ENCODE data around the gene CAB39. TPM values are rescaled to one million over a fixed set of nuclear protein-coding genes. Genes with fewer than 3 reads are reported as not detected.
"Not testable (repeated sequence)": the region's sequence is repeated elsewhere in the genome, so short reads cannot be mapped to it uniquely, and the experiment has no call there.

The CAB39 gene
- total RNA-seq, 4 donors from 2014 or later = 73.6 to 105 (median 83.9) TPM

- peaks cover 37 to 82% (median 65%) of the 10 kb centered on the region in 4 donors for H3K4me1 ChIP-seq
- peaks cover 0 to 22% (median 4%) of the 10 kb centered on the region in 4 donors for H3K36me3 ChIP-seq
- no peak for DNase-seq (ENCODE audit: extremely low spot score)
- intact Hi-C loops (cut with DNase I) = no loop called here
- H3K4me3 ChIP-seq = no peak overlapping the region
- no peak overlapping the region for H3K27ac ChIP-seq (replicated peaks in 1 of 4)
- TF ChIP-seq CTCF (IDR thresholded peaks at IDR 0.05) = no peak
- no peak for TF ChIP-seq POLR2A (IDR thresholded peaks at IDR 0.05; ENCODE audit: low read depth)
- no peak for TF ChIP-seq POLR2AphosphoS5 (IDR thresholded peaks at IDR 0.05)
- TF ChIP-seq EP300 (IDR thresholded peaks at IDR 0.05) = no peak
- WGBS = 79% methylated on average over 4 of the region's 4 CpGs
- no peaks in the 10 kb centered on the region for H3K9me3 ChIP-seq
- no peaks in the 10 kb centered on the region for H3K27me3 ChIP-seq
Observed at GRCh38 chr2:230722207-230722885, 9.7 kb downstream of the CAB39 start.

- DNase-seq (ENCODE audit: extremely low spot score) = peak; percentile 64
- Histone ChIP-seq H3K27me3 (no peaks in the 10 kb centered on the region), H3K36me3 (peaks cover 0 to 22% (median 4%) of the 10 kb centered on the region in 4 donors), H3K4me1 (peaks cover 29 to 73% (median 56%) of the 10 kb centered on the region in 4 donors), H3K4me3 (no peak overlapping the region), H3K9me3 (no peaks in the 10 kb centered on the region), H3K27ac (replicated peaks in 1 of 4) (peak overlapping the region in 1 of 4 donors; percentile 30)
- 46% methylated on average over 2 of the region's 2 CpGs for WGBS
- intact Hi-C loops (cut with DNase I) = no loop called here
- TF ChIP-seq POLR2A (IDR thresholded peaks at IDR 0.05; ENCODE audit: low read depth) = no peak
- TF ChIP-seq EP300 (IDR thresholded peaks at IDR 0.05) = no peak
- TF ChIP-seq POLR2AphosphoS5 (IDR thresholded peaks at IDR 0.05) = no peak
- no peak for TF ChIP-seq CTCF (IDR thresholded peaks at IDR 0.05)
Observed at GRCh38 chr2:230723363-230723762, 10.7 kb downstream of the CAB39 start.

- intact Hi-C loops (cut with DNase I); H3K4me3 ChIP-seq; H3K27ac ChIP-seq (replicated peaks in 1 of 4); H3K9me3 ChIP-seq; H3K27me3 ChIP-seq: not testable (repeated sequence)
- 92% methylated on average over 14 of the region's 14 CpGs for WGBS
- Histone ChIP-seq H3K4me1 (peaks cover 15 to 66% (median 44%) of the 10 kb centered on the region in 4 donors), H3K36me3 (peaks cover 0 to 22% (median 4%) of the 10 kb centered on the region in 4 donors)
- DNase-seq (ENCODE audit: extremely low spot score) = peak; percentile 91
Observed at GRCh38 chr2:230724957-230725356, 12.3 kb downstream of the CAB39 start.

GRCh38 chr2:230731512-230731911 is 18.9 kb downstream of the CAB39 start:
- DNase-seq (ENCODE audit: extremely low spot score) = no peak
- Histone ChIP-seq H3K4me1 (peaks cover 24 to 75% (median 58%) of the 10 kb centered on the region in 4 donors), H3K9me3 (no peaks in the 10 kb centered on the region), H3K4me3 (no peak overlapping the region), H3K36me3 (no peaks in the 10 kb centered on the region), H3K27me3 (no peaks in the 10 kb centered on the region), H3K27ac (replicated peaks in 1 of 4) (no peak overlapping the region)
- intact Hi-C loops (cut with DNase I) = no loop called here
- WGBS = 87% methylated on average over 6 of the region's 6 CpGs
- TF ChIP-seq POLR2AphosphoS5 (IDR thresholded peaks at IDR 0.05) = no peak
- no peak for TF ChIP-seq POLR2A (IDR thresholded peaks at IDR 0.05; ENCODE audit: low read depth)
- no peak for TF ChIP-seq CTCF (IDR thresholded peaks at IDR 0.05)
- no peak for TF ChIP-seq EP300 (IDR thresholded peaks at IDR 0.05)

- no peak for DNase-seq (ENCODE audit: extremely low spot score)
- Histone ChIP-seq H3K4me3 (no peak overlapping the region), H3K27ac (replicated peaks in 1 of 4) (no peak overlapping the region), H3K27me3 (no peaks in the 10 kb centered on the region), H3K36me3 (no peaks in the 10 kb centered on the region), H3K9me3 (no peaks in the 10 kb centered on the region), H3K4me1 (peaks cover 33 to 85% (median 70%) of the 10 kb centered on the region in 4 donors)
- TF ChIP-seq POLR2A (IDR thresholded peaks at IDR 0.05; ENCODE audit: low read depth) = no peak
- TF ChIP-seq POLR2AphosphoS5 (IDR thresholded peaks at IDR 0.05) = no peak
- no peak for TF ChIP-seq CTCF (IDR thresholded peaks at IDR 0.05)
- TF ChIP-seq EP300 (IDR thresholded peaks at IDR 0.05) = no peak
- WGBS = 73% methylated on average over 4 of the region's 4 CpGs
- intact Hi-C loops (cut with DNase I) = no loop called here
Observed at GRCh38 chr2:230732914-230733401, 20.3 kb downstream of the CAB39 start.
